A549 (cell line): Measurements from ENCODE around the gene HES6.

ENCODE experiments used
- CBX8 ChIP-seq: fragments of 200-600 bp; sonication (generic); IDR thresholded peaks from 2 replicates; pipeline ENCODE4 v1.6.1; 2016
- CEBPB ChIP-seq, 2 experiments: fragments of >200 bp in 1 of 2; sonication (Bioruptor Twin) in 1 of 2; formaldehyde crosslinking in 1 of 2; IDR thresholded peaks; 2 replicates each; pipeline ENCODE4 v1.6.1; 2012 to 2016
- HOXA7 ChIP-seq: fragments of 250-450 bp; sonication (Bioruptor Pico); IDR thresholded peaks from 2 replicates; pipeline ENCODE4 v1.5.0; 2020; ENCODE audit warnings: mild to moderate bottlenecking, moderate library complexity
- KDM1A ChIP-seq: fragments of 200-600 bp; sonication (generic); IDR thresholded peaks from 2 replicates; pipeline ENCODE4 v1.6.1; 2016; ENCODE audit warnings: low read depth, mild to moderate bottlenecking
- NR3C1 ChIP-seq: fragments of >200 bp; sonication (Bioruptor Twin); formaldehyde crosslinking; IDR thresholded peaks from 3 replicates; pipeline ENCODE4 v1.6.1; 2017
- POLR2A ChIP-seq: IDR thresholded peaks from 2 replicates; pipeline ENCODE4 v1.6.1; 2012; ENCODE audit warnings: mild to moderate bottlenecking, low read length
- RARB ChIP-seq: fragments of 250-450 bp; sonication (Bioruptor Pico); IDR thresholded peaks from 2 replicates; pipeline ENCODE4 v1.8.0; 2021; ENCODE audit warnings: mild to moderate bottlenecking, moderate library complexity
- TF ChIP-seq, protein P1 (sequence below): IDR thresholded peaks from 2 replicates; pipeline ENCODE4 v1.6.1; 2012
- TF ChIP-seq, protein P2 (sequence below): fragments of >200 bp; sonication (Bioruptor Twin); formaldehyde crosslinking; IDR thresholded peaks from 3 replicates; pipeline ENCODE4 v1.5.1; 2016
- TF ChIP-seq, protein P3 (sequence below): fragments of 450-650 bp; IDR thresholded peaks from 2 replicates; pipeline ENCODE4 v1.6.1; 2014; ENCODE audit warnings: antibody characterized with exemption
- TF ChIP-seq, protein P4 (sequence below): fragments of 150-350 bp; IDR thresholded peaks from 2 replicates; pipeline ENCODE4 v1.6.1; 2014; ENCODE audit warnings: low read depth, mild to moderate bottlenecking, low read length

DNA sequence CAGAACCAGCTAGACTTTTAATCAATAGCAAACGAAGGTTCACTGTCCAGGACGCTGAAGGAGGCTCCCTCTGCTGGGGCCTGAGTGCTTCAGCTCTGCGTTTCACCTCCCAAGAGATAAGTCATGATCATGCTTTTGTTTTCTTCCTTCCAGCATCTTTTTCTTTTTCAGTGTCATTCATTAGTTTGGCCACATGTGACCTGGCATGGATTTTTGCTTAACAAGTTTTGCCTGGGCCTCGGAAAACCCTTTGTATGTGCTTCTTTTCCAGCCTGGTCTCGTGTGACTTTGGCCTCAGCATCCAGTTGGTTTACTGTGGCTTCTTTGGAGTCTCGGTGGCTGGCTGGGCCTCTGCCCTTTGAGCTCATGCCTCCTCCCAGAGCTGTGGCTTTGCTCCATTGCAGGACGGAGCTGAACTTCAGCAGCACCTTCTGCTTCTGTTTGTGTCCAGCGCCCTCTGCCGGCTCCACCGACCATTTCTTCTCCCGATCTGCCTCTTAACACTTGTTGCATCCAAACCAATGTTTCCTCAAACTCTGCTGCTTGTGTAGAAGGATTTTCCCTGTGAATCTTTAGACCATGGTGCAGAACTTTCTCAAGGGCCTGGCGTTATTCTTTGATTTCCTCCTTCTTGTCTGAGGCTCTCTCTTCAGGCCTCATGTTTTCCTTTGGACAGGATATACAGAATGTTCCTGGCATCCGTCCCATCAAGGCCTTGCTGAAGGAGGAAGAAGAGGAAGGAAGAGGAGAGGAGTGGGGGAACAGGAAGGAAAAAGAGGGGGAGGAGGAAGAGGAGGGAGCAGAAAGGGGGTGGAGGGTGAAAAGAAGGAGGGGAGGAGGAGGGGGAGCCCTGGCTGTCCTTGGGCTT, 23.6 kb upstream of the HES6 start:
- TF ChIP-seq, protein P1, sequence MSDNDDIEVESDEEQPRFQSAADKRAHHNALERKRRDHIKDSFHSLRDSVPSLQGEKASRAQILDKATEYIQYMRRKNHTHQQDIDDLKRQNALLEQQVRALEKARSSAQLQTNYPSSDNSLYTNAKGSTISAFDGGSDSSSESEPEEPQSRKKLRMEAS = peak; percentile 19; the same call in 1 of the 2 replicates
- TF ChIP-seq, protein P2, sequence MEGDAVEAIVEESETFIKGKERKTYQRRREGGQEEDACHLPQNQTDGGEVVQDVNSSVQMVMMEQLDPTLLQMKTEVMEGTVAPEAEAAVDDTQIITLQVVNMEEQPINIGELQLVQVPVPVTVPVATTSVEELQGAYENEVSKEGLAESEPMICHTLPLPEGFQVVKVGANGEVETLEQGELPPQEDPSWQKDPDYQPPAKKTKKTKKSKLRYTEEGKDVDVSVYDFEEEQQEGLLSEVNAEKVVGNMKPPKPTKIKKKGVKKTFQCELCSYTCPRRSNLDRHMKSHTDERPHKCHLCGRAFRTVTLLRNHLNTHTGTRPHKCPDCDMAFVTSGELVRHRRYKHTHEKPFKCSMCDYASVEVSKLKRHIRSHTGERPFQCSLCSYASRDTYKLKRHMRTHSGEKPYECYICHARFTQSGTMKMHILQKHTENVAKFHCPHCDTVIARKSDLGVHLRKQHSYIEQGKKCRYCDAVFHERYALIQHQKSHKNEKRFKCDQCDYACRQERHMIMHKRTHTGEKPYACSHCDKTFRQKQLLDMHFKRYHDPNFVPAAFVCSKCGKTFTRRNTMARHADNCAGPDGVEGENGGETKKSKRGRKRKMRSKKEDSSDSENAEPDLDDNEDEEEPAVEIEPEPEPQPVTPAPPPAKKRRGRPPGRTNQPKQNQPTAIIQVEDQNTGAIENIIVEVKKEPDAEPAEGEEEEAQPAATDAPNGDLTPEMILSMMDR = peak; percentile 74
- TF ChIP-seq CEBPB (IDR thresholded peaks at IDR 0.05) (no peak), KDM1A (no peak), NR3C1 (no peak), CBX8 (no peak), POLR2A (no peak), HOXA7 (no peak), RARB (CRISPR knock-in tag) (no peak)
- TF ChIP-seq, protein P3, sequence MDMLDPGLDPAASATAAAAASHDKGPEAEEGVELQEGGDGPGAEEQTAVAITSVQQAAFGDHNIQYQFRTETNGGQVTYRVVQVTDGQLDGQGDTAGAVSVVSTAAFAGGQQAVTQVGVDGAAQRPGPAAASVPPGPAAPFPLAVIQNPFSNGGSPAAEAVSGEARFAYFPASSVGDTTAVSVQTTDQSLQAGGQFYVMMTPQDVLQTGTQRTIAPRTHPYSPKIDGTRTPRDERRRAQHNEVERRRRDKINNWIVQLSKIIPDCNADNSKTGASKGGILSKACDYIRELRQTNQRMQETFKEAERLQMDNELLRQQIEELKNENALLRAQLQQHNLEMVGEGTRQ = no peak
- TF ChIP-seq, protein P4, sequence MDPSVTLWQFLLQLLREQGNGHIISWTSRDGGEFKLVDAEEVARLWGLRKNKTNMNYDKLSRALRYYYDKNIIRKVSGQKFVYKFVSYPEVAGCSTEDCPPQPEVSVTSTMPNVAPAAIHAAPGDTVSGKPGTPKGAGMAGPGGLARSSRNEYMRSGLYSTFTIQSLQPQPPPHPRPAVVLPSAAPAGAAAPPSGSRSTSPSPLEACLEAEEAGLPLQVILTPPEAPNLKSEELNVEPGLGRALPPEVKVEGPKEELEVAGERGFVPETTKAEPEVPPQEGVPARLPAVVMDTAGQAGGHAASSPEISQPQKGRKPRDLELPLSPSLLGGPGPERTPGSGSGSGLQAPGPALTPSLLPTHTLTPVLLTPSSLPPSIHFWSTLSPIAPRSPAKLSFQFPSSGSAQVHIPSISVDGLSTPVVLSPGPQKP = no peak
